Measurements from ENCODE around the gene RAD52.

RAD52 gene

DNA sequence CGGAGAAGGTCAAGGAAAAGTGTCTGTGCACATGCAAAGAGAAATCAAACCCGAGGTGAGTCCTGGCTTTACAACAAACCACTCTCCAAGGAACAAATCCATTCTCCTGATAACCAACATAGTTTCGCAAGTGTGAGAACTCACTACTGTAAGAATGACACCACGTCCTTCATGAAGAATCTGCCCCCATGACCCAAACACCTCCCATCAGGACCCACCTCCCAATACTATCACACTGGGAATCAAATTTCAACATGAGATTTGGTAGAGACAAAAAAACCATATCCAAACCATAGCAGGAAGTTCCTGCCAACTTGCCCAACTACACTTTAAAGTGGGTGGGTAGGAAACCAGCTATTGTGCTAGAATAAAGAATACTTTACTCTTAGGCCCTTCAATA, 39.2 kb upstream of the RAD52 start:
- H3K27ac ChIP-seq (ENCODE audit: low read depth, low read length): peak overlapping the region; percentile 95
- H3K79me2 ChIP-seq (ENCODE audit: control insufficient read depth, insufficient read depth, low read length, unreplicated experiment): peaks cover 41% of the 10 kb centered on the region
- no peaks in the 10 kb centered on the region for H3K36me3 ChIP-seq (ENCODE audit: insufficient read depth, low read length)
- H2AFZ ChIP-seq (ENCODE audit: low read length, unreplicated experiment): no peak overlapping the region
- H3K4me3 ChIP-seq (ENCODE audit: low read depth, low read length): peak overlapping the region; percentile 91
- no peaks in the 10 kb centered on the region for H3K27me3 ChIP-seq (ENCODE audit: insufficient read depth, low read length)
- H3K4me1 ChIP-seq (ENCODE audit: control insufficient read depth, insufficient read depth, low read length, unreplicated experiment): peaks cover 26% of the 10 kb centered on the region

DNA sequence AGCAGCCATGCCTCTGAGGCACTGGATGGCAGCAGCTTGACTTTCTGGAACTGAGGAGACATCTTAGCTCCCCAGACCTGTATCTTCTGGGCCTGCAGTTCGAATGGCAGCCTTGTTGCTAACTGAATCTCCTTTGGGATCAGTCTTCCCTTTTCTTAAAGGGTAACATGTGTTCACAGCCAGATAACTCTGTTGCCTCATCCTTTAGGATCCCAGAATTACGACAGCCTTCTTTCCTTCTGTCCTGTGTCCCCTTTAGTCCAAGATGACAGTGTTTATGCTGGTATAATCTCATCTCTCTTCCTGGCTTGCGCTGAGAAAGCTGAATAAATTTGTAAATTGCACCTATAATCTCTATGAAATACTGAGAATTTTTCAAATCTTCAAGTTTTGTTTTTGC, 32.5 kb upstream of the RAD52 start:
- Histone ChIP-seq H3K27me3 (ENCODE audit: insufficient read depth, low read length) (no peaks in the 10 kb centered on the region), H3K79me2 (ENCODE audit: control insufficient read depth, insufficient read depth, low read length, unreplicated experiment) (no peaks in the 10 kb centered on the region), H3K36me3 (ENCODE audit: insufficient read depth, low read length) (no peaks in the 10 kb centered on the region), H3K4me1 (ENCODE audit: control insufficient read depth, insufficient read depth, low read length, unreplicated experiment) (peaks cover 4% of the 10 kb centered on the region), H3K27ac (ENCODE audit: low read depth, low read length) (no peak overlapping the region), H2AFZ (ENCODE audit: low read length, unreplicated experiment) (no peak overlapping the region), H3K4me3 (ENCODE audit: low read depth, low read length) (no peak overlapping the region)

DNA sequence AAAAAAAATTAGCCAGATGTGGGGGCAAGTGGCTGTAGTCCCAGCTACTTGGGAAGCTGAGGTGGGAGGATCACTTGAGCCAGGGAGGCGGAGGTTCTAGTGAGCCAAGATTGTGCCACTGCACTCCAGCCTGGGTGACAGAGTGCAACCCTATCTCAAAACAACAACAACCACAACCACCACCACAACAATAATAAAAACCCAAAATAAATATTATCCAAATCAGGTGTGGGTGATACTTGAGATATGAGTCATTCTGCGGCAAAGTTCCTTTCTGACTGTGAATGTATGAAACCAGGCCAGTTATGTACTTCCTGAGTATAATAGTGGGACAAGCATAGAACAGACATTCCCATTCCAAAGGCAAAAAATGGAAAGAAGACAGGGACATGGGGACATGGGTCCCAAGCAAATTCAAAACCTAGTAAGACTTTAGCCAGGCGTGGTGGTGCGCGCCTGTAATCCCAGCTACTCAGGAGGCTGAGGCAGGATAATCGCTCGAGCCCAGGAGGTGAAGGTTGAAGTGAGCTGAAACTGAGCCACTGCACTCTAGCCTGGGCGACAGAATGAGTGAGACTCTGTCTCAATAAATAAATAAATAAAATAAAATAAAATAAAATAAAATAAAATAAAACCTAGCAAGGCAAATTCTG, 31.8 kb upstream of the RAD52 start:
- Histone ChIP-seq H2AFZ (ENCODE audit: low read length, unreplicated experiment) (no peak overlapping the region), H3K4me1 (ENCODE audit: control insufficient read depth, insufficient read depth, low read length, unreplicated experiment) (peaks cover 4% of the 10 kb centered on the region), H3K4me3 (ENCODE audit: low read depth, low read length) (no peak overlapping the region), H3K27ac (ENCODE audit: low read depth, low read length) (no peak overlapping the region), H3K27me3 (ENCODE audit: insufficient read depth, low read length) (no peaks in the 10 kb centered on the region), H3K36me3 (ENCODE audit: insufficient read depth, low read length) (no peaks in the 10 kb centered on the region), H3K79me2 (ENCODE audit: control insufficient read depth, insufficient read depth, low read length, unreplicated experiment) (no peaks in the 10 kb centered on the region)

DNA sequence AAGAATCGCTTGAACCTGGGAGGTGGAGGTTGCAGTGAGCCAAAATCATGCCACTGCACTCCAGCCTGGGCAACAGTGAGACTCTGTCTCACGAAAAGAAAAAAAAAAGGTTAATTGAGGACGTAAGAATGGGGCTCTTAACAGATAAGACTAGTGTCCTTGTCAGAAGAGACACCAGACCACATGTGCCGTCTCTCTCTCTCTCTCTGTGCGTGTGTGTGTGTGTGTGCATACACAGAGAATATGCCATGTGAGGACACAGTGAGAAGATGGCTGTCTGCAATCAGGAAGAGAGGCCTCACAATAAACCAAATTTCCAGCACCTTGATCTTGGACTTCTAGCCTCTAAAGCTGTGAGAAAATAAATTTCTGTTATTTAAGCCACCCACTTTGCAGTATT, 29.9 kb upstream of the RAD52 start:
- no peaks in the 10 kb centered on the region for H3K36me3 ChIP-seq (ENCODE audit: insufficient read depth, low read length)
- H3K27me3 ChIP-seq (ENCODE audit: insufficient read depth, low read length): no peaks in the 10 kb centered on the region
- H3K79me2 ChIP-seq (ENCODE audit: control insufficient read depth, insufficient read depth, low read length, unreplicated experiment): no peaks in the 10 kb centered on the region
- H3K4me1 ChIP-seq (ENCODE audit: control insufficient read depth, insufficient read depth, low read length, unreplicated experiment): peaks cover 4% of the 10 kb centered on the region
- no peak overlapping the region for H3K4me3 ChIP-seq (ENCODE audit: low read depth, low read length)
- no peak overlapping the region for H3K27ac ChIP-seq (ENCODE audit: low read depth, low read length)
- no peak overlapping the region for H2AFZ ChIP-seq (ENCODE audit: low read length, unreplicated experiment)

DNA sequence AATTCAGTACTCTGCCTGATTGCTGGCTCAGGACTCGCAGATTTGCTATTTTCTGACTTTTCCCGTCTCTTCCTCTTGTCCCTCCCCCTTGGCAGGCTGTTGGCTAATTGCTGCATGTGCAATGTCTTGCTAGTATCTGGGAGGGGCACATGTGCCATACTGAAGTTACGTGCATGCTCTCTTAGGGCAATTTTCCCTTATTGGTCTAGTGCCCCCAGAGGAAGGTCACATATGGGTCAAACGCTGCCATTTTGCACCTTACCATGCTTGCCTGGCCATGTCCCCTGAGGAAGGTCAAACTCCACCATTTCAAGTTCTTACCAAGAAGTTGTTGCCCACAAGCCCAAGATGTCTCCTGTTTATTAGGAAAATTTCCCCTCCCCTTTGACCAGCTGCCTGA, 27.7 kb upstream of the RAD52 start:
- H3K4me1 ChIP-seq (ENCODE audit: control insufficient read depth, insufficient read depth, low read length, unreplicated experiment): peaks cover 4% of the 10 kb centered on the region
- H3K4me3 ChIP-seq (ENCODE audit: low read depth, low read length): no peak overlapping the region
- no peaks in the 10 kb centered on the region for H3K27me3 ChIP-seq (ENCODE audit: insufficient read depth, low read length)
- H3K79me2 ChIP-seq (ENCODE audit: control insufficient read depth, insufficient read depth, low read length, unreplicated experiment): no peaks in the 10 kb centered on the region
- H3K36me3 ChIP-seq (ENCODE audit: insufficient read depth, low read length): no peaks in the 10 kb centered on the region
- no peak overlapping the region for H2AFZ ChIP-seq (ENCODE audit: low read length, unreplicated experiment)
- no peak overlapping the region for H3K27ac ChIP-seq (ENCODE audit: low read depth, low read length)

DNA sequence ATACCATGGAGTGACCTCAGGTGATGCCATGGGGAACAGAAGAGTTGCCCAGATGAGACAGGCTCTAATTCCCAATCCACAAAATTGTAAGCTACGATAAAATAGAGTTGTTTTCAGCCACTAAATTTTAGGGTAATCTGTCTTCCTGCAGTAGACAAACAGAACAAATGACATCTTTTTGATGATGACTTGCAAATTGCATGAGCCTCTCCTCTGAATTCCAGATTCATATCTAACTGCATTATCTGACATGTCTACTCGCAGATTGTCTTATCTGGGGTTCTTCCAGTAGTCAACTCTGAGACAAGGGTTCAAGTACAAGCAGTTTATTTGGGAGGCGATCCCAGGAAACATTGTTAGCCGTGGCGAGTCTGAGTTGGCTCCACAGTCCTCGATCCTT, 27.1 kb upstream of the RAD52 start:
- Histone ChIP-seq H3K27ac (ENCODE audit: low read depth, low read length) (no peak overlapping the region), H2AFZ (ENCODE audit: low read length, unreplicated experiment) (no peak overlapping the region), H3K79me2 (ENCODE audit: control insufficient read depth, insufficient read depth, low read length, unreplicated experiment) (no peaks in the 10 kb centered on the region), H3K36me3 (ENCODE audit: insufficient read depth, low read length) (no peaks in the 10 kb centered on the region), H3K4me3 (ENCODE audit: low read depth, low read length) (no peak overlapping the region), H3K27me3 (ENCODE audit: insufficient read depth, low read length) (no peaks in the 10 kb centered on the region), H3K4me1 (ENCODE audit: control insufficient read depth, insufficient read depth, low read length, unreplicated experiment) (peaks cover 4% of the 10 kb centered on the region)

DNA sequence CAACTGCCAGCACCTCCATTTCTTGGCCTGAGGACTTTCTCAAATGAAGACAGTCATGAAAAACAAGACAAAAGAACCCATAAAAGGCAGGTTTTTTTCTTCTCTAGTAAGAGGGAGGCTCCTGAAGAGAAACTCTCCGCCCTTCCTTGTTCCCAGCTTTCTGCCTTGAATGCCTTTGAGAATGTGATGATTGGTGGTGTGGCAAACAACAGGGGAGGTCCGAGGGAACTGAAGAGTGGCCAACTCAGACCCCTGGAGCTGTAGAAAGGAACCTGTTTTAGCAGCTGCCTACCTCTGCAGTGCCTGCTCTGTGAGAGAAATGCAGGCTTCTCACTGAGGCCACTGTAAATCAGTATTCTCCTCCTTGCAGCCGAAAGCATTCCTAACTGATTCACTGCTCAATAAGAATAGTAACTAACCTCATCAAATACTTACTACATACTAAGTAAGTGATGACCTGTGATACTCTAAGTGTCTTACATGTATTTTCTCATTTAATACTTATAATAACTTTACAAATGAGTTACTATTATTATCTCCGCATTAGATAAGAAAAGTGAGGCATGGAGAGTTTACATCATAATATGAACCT, 24.9 kb upstream of the RAD52 start:
- Histone ChIP-seq H3K79me2 (ENCODE audit: control insufficient read depth, insufficient read depth, low read length, unreplicated experiment) (no peaks in the 10 kb centered on the region), H3K4me3 (ENCODE audit: low read depth, low read length) (no peak overlapping the region), H2AFZ (ENCODE audit: low read length, unreplicated experiment) (no peak overlapping the region), H3K36me3 (ENCODE audit: insufficient read depth, low read length) (no peaks in the 10 kb centered on the region), H3K4me1 (ENCODE audit: control insufficient read depth, insufficient read depth, low read length, unreplicated experiment) (no peaks in the 10 kb centered on the region), H3K27me3 (ENCODE audit: insufficient read depth, low read length) (no peaks in the 10 kb centered on the region), H3K27ac (ENCODE audit: low read depth, low read length) (no peak overlapping the region)

DNA sequence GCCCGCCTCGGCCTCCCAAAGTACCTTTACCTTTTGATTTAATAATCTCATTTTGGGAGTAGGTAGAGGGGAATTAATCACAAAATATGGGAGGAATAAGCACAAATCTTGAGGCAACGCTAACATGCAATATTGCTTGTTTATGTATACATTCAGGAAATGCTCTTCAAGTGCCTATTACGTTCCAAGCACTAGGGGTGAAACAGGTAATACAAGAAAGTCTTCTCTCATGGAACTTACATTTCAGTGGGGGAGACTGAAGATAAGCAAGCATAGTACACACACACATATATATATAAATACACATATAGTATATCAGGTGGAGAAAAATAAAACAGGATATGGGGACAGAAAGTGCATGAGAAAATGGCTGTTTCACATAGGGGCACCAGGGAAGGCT, 22.5 kb upstream of the RAD52 start:
- no peak overlapping the region for H3K4me3 ChIP-seq (ENCODE audit: low read depth, low read length)
- no peaks in the 10 kb centered on the region for H3K4me1 ChIP-seq (ENCODE audit: control insufficient read depth, insufficient read depth, low read length, unreplicated experiment)
- no peaks in the 10 kb centered on the region for H3K27me3 ChIP-seq (ENCODE audit: insufficient read depth, low read length)
- no peak overlapping the region for H2AFZ ChIP-seq (ENCODE audit: low read length, unreplicated experiment)
- H3K79me2 ChIP-seq (ENCODE audit: control insufficient read depth, insufficient read depth, low read length, unreplicated experiment): no peaks in the 10 kb centered on the region
- H3K27ac ChIP-seq (ENCODE audit: low read depth, low read length): no peak overlapping the region
- no peaks in the 10 kb centered on the region for H3K36me3 ChIP-seq (ENCODE audit: insufficient read depth, low read length)

DNA sequence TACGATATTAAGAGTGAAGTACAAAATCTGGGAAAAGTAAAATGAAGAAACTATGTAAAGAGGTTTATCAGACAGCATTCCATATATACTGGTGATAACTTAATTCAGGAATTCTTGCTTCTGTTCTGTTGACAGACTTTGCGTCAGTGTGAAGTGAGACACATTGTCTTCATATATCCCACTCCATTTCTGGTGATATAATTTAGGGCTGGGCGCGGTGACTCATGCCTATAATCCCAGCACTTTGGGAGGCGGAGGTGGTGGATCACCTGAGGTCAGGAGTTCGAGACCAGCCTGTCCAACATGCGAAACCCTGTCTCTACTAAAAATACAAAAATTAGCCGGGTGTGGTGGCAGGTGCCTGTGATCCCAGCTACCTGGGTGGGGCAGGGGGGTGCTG, 20.3 kb upstream of the RAD52 start:
- no peaks in the 10 kb centered on the region for H3K36me3 ChIP-seq (ENCODE audit: insufficient read depth, low read length)
- no peak overlapping the region for H3K27ac ChIP-seq (ENCODE audit: low read depth, low read length)
- H2AFZ ChIP-seq (ENCODE audit: low read length, unreplicated experiment): no peak overlapping the region
- H3K4me1 ChIP-seq (ENCODE audit: control insufficient read depth, insufficient read depth, low read length, unreplicated experiment): no peaks in the 10 kb centered on the region
- H3K4me3 ChIP-seq (ENCODE audit: low read depth, low read length): no peak overlapping the region
- no peaks in the 10 kb centered on the region for H3K27me3 ChIP-seq (ENCODE audit: insufficient read depth, low read length)
- H3K79me2 ChIP-seq (ENCODE audit: control insufficient read depth, insufficient read depth, low read length, unreplicated experiment): no peaks in the 10 kb centered on the region

DNA sequence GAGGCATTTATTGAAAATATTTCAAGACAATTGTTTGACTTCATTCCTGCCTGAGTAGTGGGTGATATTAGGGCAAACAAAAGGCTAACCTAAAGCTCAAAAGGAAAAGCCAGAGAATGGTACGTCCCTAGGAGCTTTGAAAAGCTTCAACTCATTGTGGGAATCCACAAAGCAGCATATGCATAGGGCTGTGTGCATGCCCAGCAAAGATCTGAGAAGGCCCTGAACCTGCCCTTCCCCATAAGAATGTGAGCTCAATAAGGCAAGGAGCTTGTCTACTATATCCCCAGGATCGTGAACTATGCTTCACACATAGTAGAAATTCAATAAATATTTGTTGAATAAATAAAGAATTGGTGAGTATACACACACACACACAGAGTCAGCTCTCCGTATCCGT, 19.1 kb upstream of the RAD52 start:
- Histone ChIP-seq H3K4me3 (ENCODE audit: low read depth, low read length) (no peak overlapping the region), H3K79me2 (ENCODE audit: control insufficient read depth, insufficient read depth, low read length, unreplicated experiment) (no peaks in the 10 kb centered on the region), H3K4me1 (ENCODE audit: control insufficient read depth, insufficient read depth, low read length, unreplicated experiment) (no peaks in the 10 kb centered on the region), H2AFZ (ENCODE audit: low read length, unreplicated experiment) (no peak overlapping the region), H3K36me3 (ENCODE audit: insufficient read depth, low read length) (no peaks in the 10 kb centered on the region), H3K27me3 (ENCODE audit: insufficient read depth, low read length) (no peaks in the 10 kb centered on the region), H3K27ac (ENCODE audit: low read depth, low read length) (no peak overlapping the region)

DNA sequence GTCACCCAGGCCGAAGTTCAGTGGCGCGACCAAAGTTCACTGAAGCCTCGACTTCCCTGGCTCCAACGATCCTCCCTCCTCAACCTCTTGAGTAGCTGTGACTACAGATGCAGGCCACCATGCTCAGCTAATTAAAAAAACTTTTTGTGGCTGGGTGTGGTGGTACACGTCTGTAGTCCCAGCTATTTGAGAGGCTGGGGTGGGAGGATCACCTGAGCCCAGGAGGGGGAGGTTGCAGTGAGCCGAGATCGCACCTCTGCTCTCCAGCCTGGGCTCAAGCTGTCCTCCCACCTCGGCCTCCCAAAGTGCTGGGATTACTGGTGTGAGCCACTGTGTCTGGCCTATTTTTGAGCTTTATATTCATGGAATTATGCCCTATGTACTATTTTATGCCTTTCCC, 18.1 kb upstream of the RAD52 start:
- H3K79me2 ChIP-seq (ENCODE audit: control insufficient read depth, insufficient read depth, low read length, unreplicated experiment): no peaks in the 10 kb centered on the region
- no peaks in the 10 kb centered on the region for H3K36me3 ChIP-seq (ENCODE audit: insufficient read depth, low read length)
- H3K4me1 ChIP-seq (ENCODE audit: control insufficient read depth, insufficient read depth, low read length, unreplicated experiment): no peaks in the 10 kb centered on the region
- no peaks in the 10 kb centered on the region for H3K27me3 ChIP-seq (ENCODE audit: insufficient read depth, low read length)
- no peak overlapping the region for H3K4me3 ChIP-seq (ENCODE audit: low read depth, low read length)
- H3K27ac ChIP-seq (ENCODE audit: low read depth, low read length): no peak overlapping the region
- H2AFZ ChIP-seq (ENCODE audit: low read length, unreplicated experiment): no peak overlapping the region
